GM19455 (cell line): Measurements from ENCODE around the gene CCNY.

Experiments used
- ATAC-seq: cut with Tn5 transposase; IDR thresholded peaks from one replicate; pipeline ENCODE4 v1.9.1; 2021; ENCODE audit not compliant: unreplicated experiment

Gene CCNY

GRCh38 chr10:35467186-35467585 is 130.9 kb downstream of the CCNY start:
- no peak for ATAC-seq

GRCh38 chr10:35470248-35470924 is 134.1 kb downstream of the CCNY start:
- ATAC-seq: no peak

GRCh38 chr10:35470925-35471315 is 134.6 kb downstream of the CCNY start:
- ATAC-seq: no peak

- ATAC-seq: no peak
Observed at GRCh38 chr10:35471435-35471834, 135.1 kb downstream of the CCNY start.

GRCh38 chr10:35480142-35480541 is 143.8 kb downstream of the CCNY start:
- ATAC-seq: no peak

GRCh38 chr10:35481413-35481812 is 145.1 kb downstream of the CCNY start:
- ATAC-seq: no peak

- no peak for ATAC-seq
Observed at GRCh38 chr10:35486297-35486990, 150.1 kb downstream of the CCNY start.

- ATAC-seq: no peak
Observed at GRCh38 chr10:35487336-35488034, 151.2 kb downstream of the CCNY start.

GRCh38 chr10:35488228-35488627 is 151.9 kb downstream of the CCNY start:
- ATAC-seq: no peak

- no peak for ATAC-seq
Observed at GRCh38 chr10:35492386-35493195, 156.3 kb downstream of the CCNY start.

GRCh38 chr10:35493196-35494118 is 157.1 kb downstream of the CCNY start:
- ATAC-seq: no peak

- peak; percentile 43 for ATAC-seq
Observed at GRCh38 chr10:35495521-35496119, 159.3 kb downstream of the CCNY start.

- no peak for ATAC-seq
Observed at GRCh38 chr10:35497909-35498308, 161.6 kb downstream of the CCNY start.

GRCh38 chr10:35498693-35499092 is 162.4 kb downstream of the CCNY start:
- ATAC-seq: peak; percentile 74

- ATAC-seq: no peak
Observed at GRCh38 chr10:35501923-35502322, 165.6 kb downstream of the CCNY start.

GRCh38 chr10:35502692-35503091 is 166.4 kb downstream of the CCNY start:
- ATAC-seq: no peak

GRCh38 chr10:35503578-35503977 is 167.3 kb downstream of the CCNY start:
- ATAC-seq: no peak

- no peak for ATAC-seq
Observed at GRCh38 chr10:35504132-35504531, 167.8 kb downstream of the CCNY start.

GRCh38 chr10:35505241-35505873 is 169.0 kb downstream of the CCNY start:
- no peak for ATAC-seq
